GM23248 (cell line): ENCODE measurements around the gene DYNC2H1. TPM values are rescaled to one million over a fixed set of nuclear protein-coding genes. Genes with fewer than 3 reads are reported as not detected.

Source experiments
- DNase-seq: peaks from one replicate; pipeline ENCODE4 v3.0.0-alpha.2; 2015
- H2AFZ ChIP-seq: fragments of 200-600 bp; sonication (generic); 2 replicates; pipeline ENCODE4 v1.6.1; 2016; ENCODE audit warnings: antibody characterized with exemption
- H3F3A ChIP-seq: fragments of 200-600 bp; sonication (generic); 2 replicates; pipeline ENCODE4 v1.6.1; 2016; ENCODE audit warnings: mild to moderate bottlenecking, antibody characterized with exemption, mixed run types; ENCODE audit not compliant: insufficient read depth
- H3K27ac ChIP-seq: fragments of 200-600 bp; sonication (generic); 2 replicates; pipeline ENCODE4 v1.5.1; 2016; ENCODE audit warnings: mild to moderate bottlenecking
- H3K27me3 ChIP-seq: fragments of 200-600 bp; sonication (generic); replicated peaks from 2 replicates; pipeline ENCODE4 v1.6.1; 2016; ENCODE audit warnings: mild to moderate bottlenecking; ENCODE audit not compliant: insufficient read depth
- H3K36me3 ChIP-seq: fragments of 200-600 bp; sonication (generic); 2 replicates; pipeline ENCODE4 v1.6.1; 2016; ENCODE audit warnings: low read depth, mild to moderate bottlenecking
- H3K4me1 ChIP-seq: fragments of 200-600 bp; sonication (generic); 2 replicates; pipeline ENCODE4 v1.6.1; 2016; ENCODE audit warnings: mild to moderate bottlenecking; ENCODE audit not compliant: insufficient read depth
- H3K4me2 ChIP-seq: fragments of 200-600 bp; sonication (generic); one replicate; pipeline ENCODE4 v1.6.1; 2016; ENCODE audit warnings: mild to moderate bottlenecking; ENCODE audit not compliant: unreplicated experiment
- H3K4me3 ChIP-seq: fragments of 200-600 bp; sonication (generic); 2 replicates; pipeline ENCODE4 v1.5.1; 2016; ENCODE audit warnings: mild to moderate bottlenecking
- H3K79me2 ChIP-seq: fragments of 200-600 bp; sonication (generic); 2 replicates; pipeline ENCODE4 v1.6.1; 2016; ENCODE audit warnings: mild to moderate bottlenecking; ENCODE audit not compliant: insufficient read depth
- H3K9ac ChIP-seq: fragments of 200-600 bp; sonication (generic); 2 replicates; pipeline ENCODE4 v1.6.1; 2016; ENCODE audit warnings: mild to moderate bottlenecking
- H3K9me2 ChIP-seq: fragments of 200-600 bp; sonication (generic); 2 replicates; pipeline ENCODE4 v1.6.1; 2016; ENCODE audit warnings: mixed run types, mild to moderate bottlenecking, moderate library complexity; ENCODE audit not compliant: insufficient read depth
- H3K9me3 ChIP-seq: fragments of 200-600 bp; sonication (generic); one replicate; pipeline ENCODE4 v1.6.1; 2017; ENCODE audit warnings: low read depth
- H4K20me1 ChIP-seq: fragments of 200-600 bp; sonication (generic); 2 replicates; pipeline ENCODE4 v1.6.0; 2016; ENCODE audit not compliant: insufficient read depth
- EZH2 ChIP-seq: fragments of 200-600 bp; sonication (generic); IDR thresholded peaks from 2 replicates; pipeline ENCODE4 v1.6.1; 2018; ENCODE audit warnings: antibody characterized with exemption, mild to moderate bottlenecking; ENCODE audit not compliant: insufficient read depth, poor library complexity, severe bottlenecking
- EZH2phosphoT487 ChIP-seq: fragments of 200-600 bp; sonication (generic); IDR thresholded peaks from 2 replicates; pipeline ENCODE4 v1.6.1; 2018; ENCODE audit warnings: antibody characterized with exemption, moderate library complexity, mild to moderate bottlenecking, low read depth; ENCODE audit not compliant: insufficient read depth
- WGBS, 2 experiments: methylation state at CpG; one replicate each; pipeline ENCODE4 v1.1.6; 2015 to 2017; ENCODE audit warnings: low lambda C conversion rate in 2 of 2, low coverage in 1 of 2; ENCODE audit errors: missing lambda C conversion rate in 2 of 2; 5-methylcytosine and 5-hydroxymethylcytosine counted together
- in situ Hi-C: fragments of 300-500 bp; cut with MboI; formaldehyde crosslinking; loops from 2 replicates; pipeline ENCODE4 v1.15.0; 2020
- polyA plus RNA-seq: library from polyadenylated mRNA; unstranded; fragments of >200 nt; fragmentation: Nextera tagmentation; extraction: Ambion mirVana; gene quantifications from 2 replicates; pipeline ENCODE4 v1.2.1, GENCODE V29; 2016
- total RNA-seq: library from RNA; depleted of rRNA; stranded (reverse); fragments of >200 nt; shearing (Covaris generic); gene quantifications from 2 replicates; pipeline ENCODE4 v1.2.3, GENCODE V29; 2014

Gene DYNC2H1
- total and polyA plus RNA-seq, 2 experiments from 2014 or later = 9.3 to 27.0 TPM

DNA sequence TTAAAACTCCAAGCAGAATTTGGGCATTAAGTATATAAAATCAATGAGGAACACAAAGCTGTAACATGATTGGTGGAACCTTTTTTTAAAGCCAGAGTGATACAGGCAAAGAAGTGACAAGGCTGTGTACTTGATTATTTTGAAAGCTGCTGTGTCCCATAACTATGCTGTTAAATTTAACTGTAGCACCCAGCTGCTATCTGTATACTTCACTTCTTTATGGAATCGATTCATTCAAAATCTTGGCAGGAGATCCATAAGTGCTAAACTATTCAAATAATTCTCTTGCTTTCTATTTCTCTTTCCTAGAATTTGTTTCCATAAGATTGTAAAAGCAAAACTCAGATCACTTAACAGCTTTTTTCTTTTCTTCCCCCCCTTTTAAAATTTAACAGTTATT lies 231.7 kb downstream of the DYNC2H1 start:
- Histone ChIP-seq H3K4me2 (no peak overlapping the region), H3K9me3 (peaks cover 4% of the 10 kb centered on the region), H3F3A (no peaks in the 10 kb centered on the region), H3K9me2 (no peaks in the 10 kb centered on the region), H4K20me1 (no peaks in the 10 kb centered on the region), H3K4me1 (0 out of 2 replicates have a peak, but pooled peaks cover 9% of the 10 kb centered on the region), H3K27me3 (no peaks in the 10 kb centered on the region), H3K27ac (no peak overlapping the region), H3K9ac (no peak overlapping the region), H3K4me3 (no peak overlapping the region), H3K79me2 (no peaks in the 10 kb centered on the region), H3K36me3 (no peaks in the 10 kb centered on the region), H2AFZ (no peak overlapping the region)
- DNase-seq = no peak
- no peak for TF ChIP-seq EZH2
- TF ChIP-seq EZH2phosphoT487 = no peak
- 10 to 24% methylated on average over 1 of the region's 1 CpG for WGBS, 2 experiments
- in situ Hi-C loops = no loop called here

DNA sequence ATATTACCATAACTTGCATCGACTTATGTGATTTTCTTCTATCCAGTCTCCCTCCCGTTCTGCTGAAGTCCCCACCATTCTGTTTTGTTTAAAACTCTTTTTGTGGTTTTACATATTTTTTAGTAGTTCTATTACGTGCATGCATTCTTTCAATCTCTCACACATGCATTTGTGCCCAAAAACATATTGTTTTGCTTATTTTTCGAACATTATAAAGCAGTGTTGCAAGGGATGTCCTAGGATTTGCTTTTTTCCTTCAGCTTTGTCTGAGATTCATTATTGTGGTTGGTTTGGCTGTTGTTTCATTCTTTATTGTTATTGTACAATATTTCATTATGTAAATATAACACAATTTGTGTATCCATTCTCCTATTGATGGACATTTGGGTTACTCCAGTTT lies 235.7 kb downstream of the DYNC2H1 start:
- H3K9me3 ChIP-seq = no peaks in the 10 kb centered on the region
- in situ Hi-C loops = no loop called here
- H3K9ac ChIP-seq = no peak overlapping the region
- no peaks in the 10 kb centered on the region for H3K79me2 ChIP-seq
- no peak overlapping the region for H3K27ac ChIP-seq
- DNase-seq = no peak
- H2AFZ ChIP-seq = no peak overlapping the region
- H3K9me2 ChIP-seq = no peaks in the 10 kb centered on the region
- H3K4me2 ChIP-seq = no peak overlapping the region
- H3K36me3 ChIP-seq = no peaks in the 10 kb centered on the region
- H3K27me3 ChIP-seq = no peaks in the 10 kb centered on the region
- TF ChIP-seq EZH2 (no peak), EZH2phosphoT487 (no peak)
- WGBS, 2 experiments = 36 to 38% methylated on average over 4 of the region's 4 CpGs
- no peaks in the 10 kb centered on the region for H3K4me1 ChIP-seq
- no peaks in the 10 kb centered on the region for H3F3A ChIP-seq
- no peaks in the 10 kb centered on the region for H4K20me1 ChIP-seq
- no peak overlapping the region for H3K4me3 ChIP-seq

DNA sequence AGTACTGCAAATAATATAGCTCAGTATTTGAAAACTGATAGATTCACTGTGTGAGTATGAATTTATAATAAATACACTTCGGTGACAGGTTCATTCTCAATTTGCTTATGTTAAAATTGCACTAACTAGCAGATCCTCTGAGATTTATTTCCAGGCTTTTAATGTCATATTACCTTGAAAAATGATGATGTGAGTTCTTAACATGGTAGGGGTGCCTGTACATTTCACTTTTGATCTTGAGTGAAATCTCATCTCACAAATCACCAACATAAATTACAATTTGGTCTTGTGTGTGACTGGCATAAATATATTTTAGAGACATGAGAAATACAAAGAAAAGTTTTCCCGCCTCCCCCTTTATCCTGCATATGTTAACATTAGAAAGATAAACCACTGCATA lies 240.4 kb downstream of the DYNC2H1 start:
- 94 to 100% methylated on average over 2 of the region's 2 CpGs for whole genome bisulfite sequencing, 2 experiments
- no peak overlapping the region for H3K9ac ChIP-seq
- TF ChIP-seq EZH2 (no peak), EZH2phosphoT487 (no peak)
- no peaks in the 10 kb centered on the region for H3K9me2 ChIP-seq
- in situ Hi-C loops = no loop called here
- no peak for DNase-seq
- no peak overlapping the region for H2AFZ ChIP-seq
- H3K27me3 ChIP-seq = no peaks in the 10 kb centered on the region
- H3K4me1 ChIP-seq = no peaks in the 10 kb centered on the region
- H4K20me1 ChIP-seq = no peaks in the 10 kb centered on the region
- H3K27ac ChIP-seq = no peak overlapping the region
- H3K9me3 ChIP-seq = no peaks in the 10 kb centered on the region
- no peaks in the 10 kb centered on the region for H3K79me2 ChIP-seq
- H3K4me2 ChIP-seq = no peak overlapping the region
- H3F3A ChIP-seq = no peaks in the 10 kb centered on the region
- H3K36me3 ChIP-seq = no peaks in the 10 kb centered on the region
- H3K4me3 ChIP-seq = no peak overlapping the region

DNA sequence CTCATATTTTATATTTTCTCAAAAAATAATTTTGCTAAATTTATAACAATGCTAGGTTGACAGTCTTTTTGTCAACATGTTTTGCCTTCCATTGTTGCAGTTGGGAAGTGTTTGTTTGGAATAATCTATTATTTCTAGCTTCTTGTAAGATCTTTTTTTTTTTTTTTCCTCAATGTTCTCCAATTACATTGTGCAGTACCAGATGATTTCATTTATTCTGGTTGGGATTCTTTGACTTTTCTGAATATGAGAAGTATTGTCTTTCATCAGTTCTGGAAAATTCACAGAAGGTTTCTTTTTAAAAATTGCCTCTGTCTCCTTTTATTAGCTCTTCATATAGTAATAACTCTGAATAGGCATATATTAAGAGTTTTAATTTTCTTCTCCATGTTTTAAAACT lies 245.4 kb downstream of the DYNC2H1 start:
- Histone ChIP-seq H3K9me2 (no peaks in the 10 kb centered on the region), H4K20me1 (no peaks in the 10 kb centered on the region), H3K79me2 (no peaks in the 10 kb centered on the region), H3K27ac (no peak overlapping the region), H3K4me2 (no peak overlapping the region), H3K9ac (no peak overlapping the region), H3K4me1 (no peaks in the 10 kb centered on the region), H3K27me3 (no peaks in the 10 kb centered on the region), H3K9me3 (no peaks in the 10 kb centered on the region), H3F3A (no peaks in the 10 kb centered on the region), H2AFZ (no peak overlapping the region), H3K36me3 (no peaks in the 10 kb centered on the region), H3K4me3 (no peak overlapping the region)
- TF ChIP-seq EZH2 (no peak), EZH2phosphoT487 (no peak)
- in situ Hi-C loops = no loop called here
- no peak for DNase-seq

DNA sequence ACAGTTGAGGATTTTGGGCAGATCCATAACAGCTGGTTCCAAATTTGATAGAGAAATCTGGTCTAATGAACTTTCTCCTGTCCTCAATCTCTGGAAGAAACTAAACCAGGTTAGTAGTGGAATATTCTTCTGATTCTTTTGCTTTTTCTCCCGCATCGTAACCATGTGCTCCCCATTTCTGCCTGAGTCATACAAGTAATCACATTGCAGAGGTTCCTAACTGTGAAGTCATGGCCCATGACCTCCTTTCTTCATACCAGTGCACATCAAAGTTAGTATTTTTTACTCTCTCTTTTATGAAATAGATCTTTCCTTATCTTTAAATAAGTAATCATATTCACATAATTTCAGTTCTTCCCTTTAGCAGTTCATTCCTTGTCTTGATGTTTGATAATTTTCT lies 249.0 kb downstream of the DYNC2H1 start:
- Histone ChIP-seq H3F3A (no peaks in the 10 kb centered on the region), H3K27ac (no peak overlapping the region), H3K4me3 (no peak overlapping the region), H3K4me2 (no peak overlapping the region), H3K9me2 (no peaks in the 10 kb centered on the region), H3K79me2 (no peaks in the 10 kb centered on the region), H3K9me3 (no peaks in the 10 kb centered on the region), H3K27me3 (no peaks in the 10 kb centered on the region), H3K4me1 (no peaks in the 10 kb centered on the region), H2AFZ (no peak overlapping the region), H3K36me3 (no peaks in the 10 kb centered on the region), H4K20me1 (no peaks in the 10 kb centered on the region), H3K9ac (no peak overlapping the region)
- in situ Hi-C loops = no loop called here
- no peak for DNase-seq
- TF ChIP-seq EZH2 = no peak
- TF ChIP-seq EZH2phosphoT487 = no peak
- WGBS, 2 experiments = 90 to 92% methylated on average over 2 of the region's 2 CpGs
